K562 (cell line): Measurements from ENCODE around the gene GATA6.

ENCODE experiments used
- DPF2 ChIP-seq: fragments of 450-650 bp; IDR thresholded peaks from 2 replicates; pipeline ENCODE4 v1.6.1; 2016
- GATAD2A ChIP-seq: fragments of 450-650 bp; IDR thresholded peaks from 2 replicates; pipeline ENCODE4 v1.6.1; 2017
- HDAC2 ChIP-seq: fragments of 450-650 bp; IDR thresholded peaks from 2 replicates; pipeline ENCODE4 v1.6.1; 2016; ENCODE audit warnings: mild to moderate bottlenecking
- SETDB1 ChIP-seq: IDR thresholded peaks from one replicate; pipeline ENCODE4 v1.6.1; 2012; ENCODE audit warnings: low read length, control low read depth, inconsistent platforms
- SLC30A9 ChIP-seq: fragments of 250-450 bp; sonication (Bioruptor Pico); IDR thresholded peaks from 2 replicates; pipeline ENCODE4 v1.8.0; 2022; ENCODE audit warnings: mild to moderate bottlenecking, moderate library complexity
- SMAD4 ChIP-seq: fragments of 250-450 bp; sonication (Bioruptor Pico); conservative IDR thresholded peaks from 2 replicates; pipeline ENCODE4 v1.8.0; 2021; ENCODE audit warnings: inconsistent platforms, mild to moderate bottlenecking, moderate library complexity
- TF ChIP-seq, protein P1 (sequence below): sonication (generic); formaldehyde crosslinking; IDR thresholded peaks from 2 replicates; pipeline ENCODE4 v1.4.0; 2020; ENCODE audit warnings: mild to moderate bottlenecking, missing genetic modification reagents

GRCh38 chr18:22159014-22159413, 10.4 kb upstream of the GATA6 start:
- TF ChIP-seq, protein P1, sequence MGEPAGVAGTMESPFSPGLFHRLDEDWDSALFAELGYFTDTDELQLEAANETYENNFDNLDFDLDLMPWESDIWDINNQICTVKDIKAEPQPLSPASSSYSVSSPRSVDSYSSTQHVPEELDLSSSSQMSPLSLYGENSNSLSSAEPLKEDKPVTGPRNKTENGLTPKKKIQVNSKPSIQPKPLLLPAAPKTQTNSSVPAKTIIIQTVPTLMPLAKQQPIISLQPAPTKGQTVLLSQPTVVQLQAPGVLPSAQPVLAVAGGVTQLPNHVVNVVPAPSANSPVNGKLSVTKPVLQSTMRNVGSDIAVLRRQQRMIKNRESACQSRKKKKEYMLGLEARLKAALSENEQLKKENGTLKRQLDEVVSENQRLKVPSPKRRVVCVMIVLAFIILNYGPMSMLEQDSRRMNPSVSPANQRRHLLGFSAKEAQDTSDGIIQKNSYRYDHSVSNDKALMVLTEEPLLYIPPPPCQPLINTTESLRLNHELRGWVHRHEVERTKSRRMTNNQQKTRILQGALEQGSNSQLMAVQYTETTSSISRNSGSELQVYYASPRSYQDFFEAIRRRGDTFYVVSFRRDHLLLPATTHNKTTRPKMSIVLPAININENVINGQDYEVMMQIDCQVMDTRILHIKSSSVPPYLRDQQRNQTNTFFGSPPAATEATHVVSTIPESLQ (CRISPR knock-in tag) = no peak
- no peak for TF ChIP-seq GATAD2A
- no peak for TF ChIP-seq SMAD4 (CRISPR knock-in tag)
- TF ChIP-seq DPF2 = no peak
- TF ChIP-seq SLC30A9 = no peak
- TF ChIP-seq HDAC2 = no peak
- TF ChIP-seq SETDB1 = no peak
